ENCODE results near the gene CMIP.
A peak's percentile ranks its signal among the peaks of the same experiment; 100 is the strongest.

CMIP gene

GRCh38 chr16:81586417-81586816, 141.8 kb downstream of the CMIP start:
- no peaks in the 10 kb centered on the region for H3K27me3 Mint-ChIP-seq (ENCODE audit: low read depth)
- no peak for TF ChIP-seq CTCF (IDR thresholded peaks at IDR 0.05; ENCODE audit: unreplicated experiment in 3 of 3)
- H3K4me3 Mint-ChIP-seq = no peak overlapping the region
- peaks cover 48% of the 10 kb centered on the region for H3K4me1 Mint-ChIP-seq
- H3K9me3 Mint-ChIP-seq = no peaks in the 10 kb centered on the region
- H3K36me3 Mint-ChIP-seq (ENCODE audit: low read depth) = peaks cover 8% of the 10 kb centered on the region
- peak overlapping the region in 2 of 3 experiments; percentile 9 to 13 for H3K27ac Mint-ChIP-seq

DNA sequence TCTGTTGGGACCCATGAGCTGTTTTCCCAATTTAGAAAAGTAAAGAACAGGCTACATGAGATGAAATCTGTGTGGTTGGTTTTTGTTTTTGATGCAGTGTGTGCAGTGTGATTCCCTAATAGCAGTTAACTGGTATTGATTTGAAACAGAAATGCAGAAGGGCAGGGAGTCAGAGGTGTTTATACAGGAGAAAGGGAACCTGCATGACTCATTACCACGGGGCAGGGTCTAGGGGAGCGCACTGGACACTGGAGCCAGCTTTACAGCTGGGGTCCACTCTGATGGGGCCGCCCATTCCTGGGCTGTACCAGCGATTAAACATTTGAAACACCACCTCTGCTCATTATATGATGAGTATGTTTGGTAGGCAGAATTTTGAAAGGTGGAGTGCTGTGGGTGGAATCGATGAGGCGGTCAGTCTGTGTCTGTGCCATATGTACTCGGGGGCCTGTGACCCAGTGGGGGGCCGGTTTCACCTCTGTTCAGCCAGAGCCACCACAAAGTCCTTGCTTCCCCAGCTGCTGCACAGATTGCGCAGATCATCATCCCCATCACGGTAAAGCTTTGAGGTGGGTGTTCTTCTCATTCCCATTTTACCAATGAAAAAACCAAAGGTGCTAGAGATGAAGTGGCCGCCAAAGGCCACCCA, 142.5 kb downstream of the CMIP start:
- no peak for TF ChIP-seq CTCF (IDR thresholded peaks at IDR 0.05; ENCODE audit: unreplicated experiment in 3 of 3)

DNA sequence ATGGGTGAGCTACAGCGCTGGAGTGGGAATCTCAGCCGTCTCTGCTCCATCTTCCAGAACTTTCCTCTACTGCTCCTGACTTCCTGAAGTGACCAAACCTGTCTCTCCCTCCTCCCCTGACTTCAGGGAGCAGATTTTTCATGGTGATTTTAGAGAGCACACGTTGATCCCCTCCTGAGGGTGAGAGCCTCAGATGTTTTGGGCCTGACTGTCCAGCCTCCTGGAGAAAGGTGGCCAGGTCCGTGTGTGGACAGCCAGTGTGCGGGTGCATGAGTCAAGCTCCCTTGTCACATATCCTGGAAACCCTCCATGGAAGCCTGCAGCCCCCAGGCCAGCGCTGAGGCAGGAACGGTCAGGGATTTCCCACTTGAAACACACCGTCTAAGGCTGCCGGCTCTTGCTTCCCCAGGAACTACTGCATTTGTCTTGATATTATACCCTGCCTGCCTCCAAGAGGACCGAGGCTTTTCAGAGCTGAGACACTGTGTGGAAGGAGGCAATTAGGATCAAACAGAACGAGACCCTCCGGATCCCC, 143.1 kb downstream of the CMIP start:
- H3K27ac Mint-ChIP-seq = no peak overlapping the region
- peaks cover 8% of the 10 kb centered on the region for H3K36me3 Mint-ChIP-seq (ENCODE audit: low read depth)
- H3K4me1 Mint-ChIP-seq = peaks cover 45% of the 10 kb centered on the region
- no peaks in the 10 kb centered on the region for H3K9me3 Mint-ChIP-seq
- no peaks in the 10 kb centered on the region for H3K27me3 Mint-ChIP-seq (ENCODE audit: low read depth)
- no peak for TF ChIP-seq CTCF (IDR thresholded peaks at IDR 0.05; ENCODE audit: unreplicated experiment in 3 of 3)
- H3K4me3 Mint-ChIP-seq = no peak overlapping the region

More for the DNA sequence above, 142.5 kb downstream of the CMIP start:
- Mint-ChIP-seq H3K27ac (peak overlapping the region in 2 of 3 experiments; percentile 9 to 13), H3K27me3 (ENCODE audit: low read depth) (no peaks in the 10 kb centered on the region), H3K9me3 (no peaks in the 10 kb centered on the region), H3K36me3 (ENCODE audit: low read depth) (peaks cover 8% of the 10 kb centered on the region), H3K4me1 (peaks cover 48% of the 10 kb centered on the region), H3K4me3 (no peak overlapping the region)

DNA sequence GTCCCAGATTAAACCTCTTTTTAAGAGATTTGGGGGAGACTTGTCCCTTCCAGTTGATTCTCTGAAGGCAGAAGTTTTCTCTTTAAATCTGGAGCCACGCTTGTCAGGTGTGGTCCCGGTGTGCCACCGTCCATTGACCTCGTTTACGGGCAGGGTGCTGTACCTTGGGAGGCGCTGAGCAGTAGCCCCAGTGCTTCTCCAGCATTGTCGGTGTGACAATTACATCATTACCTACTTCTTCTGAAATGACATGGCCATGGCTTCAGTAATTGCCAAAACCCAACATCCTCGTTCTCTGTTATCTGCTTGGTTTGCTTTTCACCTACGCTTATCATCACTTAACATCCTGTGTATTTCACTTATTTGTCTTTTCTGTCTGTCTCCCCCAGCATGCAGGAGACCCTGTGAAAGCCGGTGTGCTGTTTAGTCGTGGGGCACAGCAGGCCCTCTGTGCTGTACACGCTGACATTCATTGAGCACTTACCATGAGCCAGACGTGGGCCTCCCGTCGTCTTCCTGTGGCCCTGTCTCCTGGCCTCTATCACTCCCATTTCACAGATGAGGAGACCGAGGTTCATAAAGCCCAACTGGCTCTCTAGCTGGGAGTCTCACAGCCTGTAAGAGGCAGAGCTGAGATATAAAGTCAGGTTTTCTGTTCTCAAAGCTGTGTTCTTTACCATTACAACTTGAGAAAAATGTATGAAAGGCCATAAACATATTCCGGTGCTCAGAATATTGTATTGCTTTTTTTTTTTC, 143.9 kb downstream of the CMIP start:
- Mint-ChIP-seq H3K4me1 (peaks cover 36% of the 10 kb centered on the region), H3K27ac (peak overlapping the region in 1 of 3 experiments; percentile 11), H3K4me3 (no peak overlapping the region), H3K27me3 (ENCODE audit: low read depth) (no peaks in the 10 kb centered on the region), H3K36me3 (ENCODE audit: low read depth) (peaks cover 8% of the 10 kb centered on the region), H3K9me3 (no peaks in the 10 kb centered on the region)
- no peak for TF ChIP-seq CTCF (IDR thresholded peaks at IDR 0.05; ENCODE audit: unreplicated experiment in 3 of 3)

DNA sequence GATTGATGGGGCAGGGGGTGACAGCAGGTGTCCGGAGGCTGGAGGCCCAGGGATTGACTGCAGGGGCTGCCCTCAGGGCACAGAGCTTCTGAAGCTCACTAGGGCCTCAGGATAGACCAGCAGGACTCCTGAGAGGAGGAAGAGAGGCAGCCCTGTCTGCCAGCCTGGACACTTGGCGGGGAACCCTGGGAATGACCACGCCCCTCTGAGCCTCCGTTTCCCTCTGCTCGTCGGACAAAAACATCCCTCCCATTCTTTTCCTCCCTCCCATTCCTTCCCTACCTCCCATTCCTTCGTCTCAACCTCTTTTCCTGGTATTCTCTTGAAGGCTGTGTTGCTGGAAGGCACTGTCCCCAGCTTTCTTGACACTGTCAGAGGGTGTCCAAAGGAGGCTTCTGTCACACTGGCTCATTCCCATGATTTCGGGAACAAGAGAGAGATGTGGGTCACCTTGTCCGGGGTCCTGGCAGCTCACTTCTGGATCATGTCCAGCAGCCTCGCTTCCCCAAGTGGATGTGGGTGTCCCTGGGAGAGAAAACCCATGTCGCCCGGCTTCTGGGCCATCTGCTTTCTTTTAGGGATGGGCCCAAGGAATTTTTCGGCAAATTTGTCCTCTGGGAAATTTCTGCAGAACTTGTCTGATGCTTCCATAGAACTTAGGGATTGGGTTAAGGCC, 145.5 kb downstream of the CMIP start:
- Mint-ChIP-seq H3K4me1 (peaks cover 24% of the 10 kb centered on the region), H3K27ac (no peak overlapping the region), H3K9me3 (no peaks in the 10 kb centered on the region), H3K4me3 (no peak overlapping the region), H3K27me3 (ENCODE audit: low read depth) (no peaks in the 10 kb centered on the region), H3K36me3 (ENCODE audit: low read depth) (peaks cover 7% of the 10 kb centered on the region)
- no peak for TF ChIP-seq CTCF (IDR thresholded peaks at IDR 0.05; ENCODE audit: unreplicated experiment in 3 of 3)
